Right ventricle myocardium inferior (tissue), 1 donor: ENCODE measurements around the gene CTDP1. TPM values are rescaled to one million over a fixed set of nuclear protein-coding genes. Genes with fewer than 3 reads are reported as not detected.
"Not testable (repeated sequence)": the region's sequence is repeated elsewhere in the genome, so short reads cannot be mapped to it uniquely, and the experiment has no call there.

Experiments used
- ATAC-seq: fragments of 200-7000 bp; cut with Tn5 transposase; one replicate; pipeline ENCODE4 v1.9.1; 2020; ENCODE audit warnings: mild to moderate bottlenecking, moderate library complexity
- DNase-seq: peaks from one replicate; pipeline ENCODE4 v3.0.0; 2021; ENCODE audit errors: missing footprints
- intact Hi-C: fragments of 100-400 bp; cut with DNase I; formaldehyde crosslinking; loops from one replicate; pipeline ENCODE4 v1.11.0; 2022
- total RNA-seq: library from RNA; stranded (reverse); fragmentation: NEBNext Ultra II Directional; extraction: Animal tissue kit (Norgen Biotek cat#: 25700); gene quantifications from one replicate; pipeline ENCODE4 v1.2.1, GENCODE V29; 2021
- donor health status: DM: no; HTN: yes; CAD: no; lungs with severe emphysema.

CTDP1 gene
- total RNA-seq, 1 donor from 2014 or later, result 8.4 TPM

DNA sequence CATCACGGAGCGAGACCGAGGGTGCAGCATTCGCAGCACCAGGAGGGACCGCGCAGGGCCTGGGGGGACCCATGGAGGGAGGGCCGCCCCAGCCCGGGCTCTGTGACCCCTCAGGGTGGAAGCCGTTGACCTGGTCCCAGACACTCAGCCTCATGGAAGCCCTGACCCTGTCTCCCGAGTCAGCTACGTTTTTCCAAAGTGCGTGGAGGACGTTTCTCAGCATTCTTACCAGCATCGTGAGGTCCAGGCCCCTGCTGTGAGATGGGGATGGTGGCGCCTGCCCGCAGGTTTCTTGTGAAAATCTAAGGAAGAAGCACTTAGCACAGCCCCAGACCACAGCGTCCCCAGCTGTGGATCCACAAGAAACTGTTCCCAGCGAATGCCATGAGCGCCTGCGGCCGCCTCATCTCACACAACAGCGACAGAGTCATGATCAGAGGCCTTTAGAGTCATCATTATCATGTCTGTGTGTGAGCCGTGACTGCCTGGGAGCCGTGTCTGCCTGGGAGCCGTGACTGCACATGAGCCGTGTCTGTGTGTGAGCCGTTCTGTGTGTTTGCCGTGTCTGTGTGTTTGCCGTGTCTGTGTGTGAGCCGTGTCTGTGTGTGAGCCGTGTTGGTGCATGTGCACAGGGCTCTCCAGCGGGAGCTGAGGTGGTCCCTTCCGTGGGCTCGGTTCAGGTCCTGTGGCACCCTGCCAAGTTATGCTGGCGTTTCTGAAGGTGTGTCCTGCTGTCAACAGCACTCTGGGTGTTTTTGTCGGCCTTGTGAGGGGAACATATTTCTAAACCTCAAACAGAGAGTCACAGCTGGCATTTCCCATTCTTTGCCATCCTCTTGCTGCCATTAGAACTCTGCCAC, 68.9 kb downstream of the CTDP1 start:
- no peak for DNase-seq
- intact Hi-C loops, result no loop called here
- no peak for ATAC-seq

DNA sequence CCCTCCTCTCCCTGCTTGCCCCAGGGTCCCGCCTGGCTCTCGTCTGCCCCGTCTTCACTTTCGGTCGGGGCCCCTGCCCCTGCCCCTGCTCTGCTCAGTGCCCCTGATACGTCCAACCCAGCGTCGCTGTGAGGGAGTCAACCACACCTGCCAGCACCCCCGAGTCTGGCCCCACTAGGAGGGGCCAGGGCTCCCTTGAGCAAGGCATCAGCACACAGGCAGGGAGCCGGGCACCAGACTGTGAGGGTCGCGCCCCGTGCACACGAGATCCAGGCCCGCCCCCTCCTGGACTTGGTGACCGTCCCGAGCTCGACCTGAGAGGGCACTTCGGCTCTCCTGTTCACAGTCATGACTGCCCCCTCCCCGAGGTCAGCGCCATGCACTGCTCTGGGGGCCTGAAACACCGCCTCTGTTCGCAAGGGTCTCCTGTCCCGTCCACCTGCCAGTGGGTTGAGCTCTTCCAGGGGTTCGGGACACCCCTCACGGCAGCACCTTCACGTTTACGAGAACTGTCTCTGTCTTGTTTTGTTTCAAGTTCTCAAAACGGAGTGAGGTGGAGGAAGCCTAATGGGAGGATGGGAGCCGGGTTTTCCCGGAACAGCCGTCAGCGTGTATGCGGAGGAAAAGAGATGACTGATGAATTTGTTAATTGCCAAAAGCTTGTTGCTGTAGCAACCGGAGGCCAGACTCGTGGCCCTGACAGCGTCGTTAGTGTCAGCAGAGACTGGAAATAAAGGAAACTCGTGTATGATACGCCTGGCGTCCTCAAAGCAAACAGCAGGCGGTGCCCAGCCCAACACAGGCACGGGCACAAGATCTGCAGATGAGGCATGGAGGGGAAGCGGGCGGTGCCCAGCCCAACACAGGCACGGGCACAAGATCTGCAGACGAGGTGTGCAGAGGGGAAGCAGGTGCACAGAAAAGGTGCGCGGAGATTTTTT, 69.9 kb downstream of the CTDP1 start:
- no peak for DNase-seq
- ATAC-seq, result no peak

DNA sequence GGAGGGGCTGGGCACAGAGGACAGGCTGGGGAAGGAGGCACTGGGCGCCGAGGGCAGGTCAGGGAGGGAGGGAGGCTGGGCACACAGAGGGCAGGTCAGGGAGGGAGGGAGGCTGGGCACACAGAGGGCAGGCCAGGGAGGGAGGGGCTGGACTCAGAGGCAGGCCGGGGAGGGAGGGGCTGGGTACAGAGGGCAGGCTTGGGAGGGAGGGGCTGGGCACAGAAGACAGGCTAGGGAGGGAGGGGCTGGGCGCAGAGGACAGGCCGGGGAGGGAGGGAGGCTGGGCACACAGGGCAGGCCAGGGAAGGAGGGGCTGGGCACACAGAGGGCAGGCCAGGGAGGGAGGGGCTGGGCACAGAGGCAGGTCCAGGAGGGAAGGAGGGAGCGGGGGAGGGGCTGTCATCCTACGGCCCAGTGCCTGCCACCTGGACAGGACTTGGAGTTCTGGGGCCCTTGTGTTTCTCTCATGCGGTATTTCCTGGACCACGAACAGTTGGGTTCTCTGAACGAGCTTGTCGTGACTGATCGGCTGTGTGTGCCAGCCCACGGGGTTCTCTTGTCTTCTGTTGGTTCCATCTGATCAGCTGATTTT, 71.5 kb downstream of the CTDP1 start:
- DNase-seq (no peak), ATAC-seq (no peak)
- intact Hi-C loops, result no loop called here

More for the DNA sequence above, 69.9 kb downstream of the CTDP1 start:
- intact Hi-C loops, result no loop called here

DNA sequence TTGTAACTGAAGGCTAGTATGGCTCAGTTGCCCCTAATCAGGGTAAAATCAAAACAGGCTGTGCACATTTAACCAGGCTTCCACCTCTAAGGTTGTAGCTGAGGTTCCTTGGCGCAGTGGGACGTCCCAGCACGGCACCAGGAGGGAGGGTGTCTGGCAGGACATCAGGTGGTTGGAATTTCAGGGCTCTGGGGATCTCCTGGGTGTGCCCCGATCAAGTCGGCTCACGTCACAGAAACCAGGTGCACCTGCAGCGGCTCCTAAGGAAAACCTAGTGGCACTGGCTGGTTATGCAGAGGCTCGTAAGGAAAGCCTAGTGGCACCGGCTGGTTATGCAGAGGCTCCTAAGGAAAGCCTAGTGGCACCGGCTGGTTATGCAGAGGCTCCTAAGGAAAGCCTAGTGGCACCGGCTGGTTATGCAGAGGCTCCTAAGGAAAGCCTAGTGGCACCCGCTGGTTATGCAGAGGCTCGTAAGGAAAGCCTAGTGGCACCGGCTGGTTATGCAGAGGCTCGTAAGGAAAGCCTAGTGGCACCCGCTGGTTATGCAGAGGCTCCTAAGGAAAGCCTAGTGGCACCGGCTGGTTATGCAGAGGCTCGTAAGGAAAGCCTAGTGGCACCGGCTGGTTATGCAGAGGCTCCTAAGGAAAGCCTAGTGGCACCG, 72.4 kb downstream of the CTDP1 start:
- intact Hi-C loops, DNase-seq, ATAC-seq: not testable (repeated sequence)

DNA sequence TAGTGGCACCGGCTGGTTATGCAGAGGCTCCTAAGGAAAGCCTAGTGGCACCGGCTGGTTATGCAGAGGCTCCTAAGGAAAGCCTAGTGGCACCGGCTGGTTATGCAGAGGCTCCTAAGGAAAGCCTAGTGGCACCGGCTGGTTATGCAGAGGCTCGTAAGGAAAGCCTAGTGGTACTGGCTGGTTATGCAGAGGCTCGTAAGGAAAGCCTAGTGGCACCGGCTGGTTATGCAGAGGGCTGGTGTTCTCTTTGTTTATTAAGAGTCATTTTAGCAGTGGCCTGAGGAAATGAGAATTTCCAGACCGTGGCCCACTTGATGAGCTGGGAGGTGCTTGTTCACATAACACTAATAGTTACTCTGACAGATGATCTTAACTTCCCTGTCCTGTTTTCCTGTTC, 73.3 kb downstream of the CTDP1 start:
- intact Hi-C loops, ATAC-seq, DNase-seq: not testable (repeated sequence)

DNA sequence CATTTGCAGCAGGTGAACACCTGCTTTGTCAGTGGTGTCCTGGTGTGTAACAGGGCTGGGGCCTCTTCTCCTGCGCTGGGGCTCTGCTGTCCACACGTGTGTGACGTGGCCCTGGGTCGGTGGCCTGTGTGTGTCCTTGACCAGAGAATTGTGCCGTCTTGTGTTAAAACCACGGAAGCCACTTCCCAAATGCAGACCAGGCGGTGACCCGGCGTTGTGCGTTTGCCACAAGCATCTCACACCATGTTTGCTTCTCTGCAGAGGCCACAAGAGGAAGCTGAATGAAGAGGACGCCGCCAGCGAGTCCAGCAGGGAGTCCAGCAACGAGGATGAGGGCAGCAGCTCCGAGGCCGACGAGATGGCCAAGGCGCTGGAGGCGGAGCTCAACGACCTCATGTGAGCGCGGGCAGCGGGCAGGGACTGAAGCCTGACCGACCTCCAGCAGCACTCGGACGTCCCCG, 73.8 kb downstream of the CTDP1 start:
- intact Hi-C loops, result no loop called here
- DNase-seq (no peak), ATAC-seq (no peak)

DNA sequence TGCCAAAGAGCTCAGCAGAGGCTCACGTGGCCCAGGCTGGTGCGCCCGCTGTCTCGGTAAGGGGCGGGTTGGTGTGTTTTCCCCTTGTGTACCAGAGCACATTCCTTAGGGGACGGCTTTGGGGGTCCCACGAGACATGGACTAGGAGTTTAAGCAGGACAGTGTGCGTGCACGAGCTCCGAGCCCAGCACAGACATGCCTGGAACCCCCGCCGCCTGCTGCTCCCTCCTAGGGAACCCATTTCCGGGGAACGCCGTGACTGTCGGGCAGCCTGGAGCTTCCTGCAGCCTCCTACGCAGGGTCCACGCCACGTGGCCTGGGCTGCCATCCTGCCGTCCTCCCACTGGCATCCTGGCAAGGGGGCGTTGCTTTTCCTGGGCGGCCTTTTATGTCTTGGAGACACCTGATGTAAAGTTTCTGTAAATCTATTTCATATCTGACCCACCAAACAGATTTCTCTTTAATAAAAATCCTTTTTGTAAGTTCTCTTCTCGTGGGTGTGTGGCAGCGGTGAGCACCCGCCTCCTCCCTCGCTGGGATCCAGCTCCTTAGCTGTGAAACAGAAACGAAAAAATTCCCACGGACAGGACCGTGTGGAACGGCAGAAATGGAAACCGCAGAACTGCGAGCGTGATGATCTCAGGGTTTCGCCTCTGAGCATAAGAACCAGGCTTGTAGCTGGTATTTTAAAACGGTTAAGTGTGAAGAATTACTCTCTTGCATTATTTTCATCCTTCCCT, 74.6 kb downstream of the CTDP1 start:
- ATAC-seq (no peak), DNase-seq (no peak)
- intact Hi-C loops, result no loop called here

DNA sequence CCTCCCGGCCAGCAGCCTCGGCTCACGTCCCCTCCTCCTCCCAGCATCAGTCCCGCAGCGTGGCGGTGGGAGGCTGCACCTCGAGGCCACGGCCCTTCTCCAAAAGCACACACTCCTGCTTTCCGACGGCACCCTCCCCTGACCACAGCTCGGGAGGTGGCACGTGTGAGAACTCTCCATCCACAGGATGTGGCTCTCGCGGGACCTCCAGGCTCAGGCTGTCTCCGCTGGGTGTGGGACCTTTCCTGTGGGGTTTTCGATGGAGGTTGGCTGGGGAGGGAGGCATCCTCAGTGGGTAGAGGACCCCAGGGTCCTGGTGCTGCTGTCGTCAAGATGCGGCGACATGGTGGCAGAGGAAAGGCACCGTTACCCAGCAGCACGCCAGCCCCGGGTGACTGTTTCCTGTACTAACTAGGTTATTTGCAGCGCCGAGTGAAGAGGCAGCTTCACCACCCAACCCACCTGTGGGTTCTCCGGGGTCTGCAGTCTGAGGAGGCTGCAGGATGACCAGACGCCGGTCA, 75.3 kb downstream of the CTDP1 start:
- ATAC-seq (no peak), DNase-seq (no peak)
- intact Hi-C loops, result no loop called here

DNA sequence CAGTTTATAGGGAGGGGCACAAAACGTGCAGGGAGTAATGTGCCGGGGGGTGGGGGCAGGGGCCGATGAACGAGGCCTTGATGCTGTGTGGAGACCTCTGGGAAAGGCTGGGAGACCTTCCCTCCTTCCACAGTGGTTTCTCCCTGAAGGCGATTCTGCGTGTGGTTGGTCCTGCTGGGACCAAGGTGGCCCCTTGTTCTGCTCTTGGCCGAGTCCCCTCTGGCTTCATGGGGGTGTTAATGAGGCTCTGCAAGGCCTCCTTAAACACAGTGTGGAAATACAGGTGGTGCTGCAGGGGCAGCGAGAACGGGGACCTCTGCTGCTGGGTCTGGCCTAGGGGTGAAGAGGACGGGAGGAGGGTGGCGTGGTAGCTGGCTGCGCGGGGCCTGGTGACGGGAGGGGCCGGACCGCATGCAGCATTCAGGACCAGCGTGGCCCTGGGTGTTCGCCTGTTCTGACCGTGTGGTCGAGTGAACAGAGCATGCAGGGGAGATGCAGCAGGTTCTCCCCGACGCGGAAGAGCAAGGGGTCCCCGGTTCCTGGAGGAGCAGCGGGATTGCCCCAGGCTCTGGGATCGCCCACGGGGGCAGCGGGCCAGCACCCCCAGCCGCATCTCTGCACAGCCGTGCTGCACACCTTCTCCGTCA, 76.0 kb downstream of the CTDP1 start:
- ATAC-seq, result no peak
- DNase-seq, result no peak
- intact Hi-C loops, result no loop called here

DNA sequence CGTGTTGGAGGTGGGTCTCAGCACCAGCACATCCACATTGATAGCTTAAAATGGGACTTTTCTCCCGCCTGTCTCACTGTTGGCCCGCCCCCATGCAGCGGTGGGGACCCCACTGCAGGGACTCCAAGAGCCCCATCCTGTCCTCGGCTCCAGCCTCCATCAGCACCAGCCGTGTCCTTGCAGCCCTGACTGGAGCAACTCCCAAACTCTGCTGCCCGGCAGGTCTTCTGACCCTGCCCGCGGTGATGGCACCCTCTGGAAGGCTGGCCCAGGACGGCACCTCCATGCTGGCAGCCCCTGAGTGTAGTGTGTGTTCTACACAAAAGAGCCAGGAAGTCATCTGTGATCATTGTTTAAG, 76.5 kb downstream of the CTDP1 start:
- ATAC-seq (no peak), DNase-seq (no peak)
- intact Hi-C loops, result no loop called here

DNA sequence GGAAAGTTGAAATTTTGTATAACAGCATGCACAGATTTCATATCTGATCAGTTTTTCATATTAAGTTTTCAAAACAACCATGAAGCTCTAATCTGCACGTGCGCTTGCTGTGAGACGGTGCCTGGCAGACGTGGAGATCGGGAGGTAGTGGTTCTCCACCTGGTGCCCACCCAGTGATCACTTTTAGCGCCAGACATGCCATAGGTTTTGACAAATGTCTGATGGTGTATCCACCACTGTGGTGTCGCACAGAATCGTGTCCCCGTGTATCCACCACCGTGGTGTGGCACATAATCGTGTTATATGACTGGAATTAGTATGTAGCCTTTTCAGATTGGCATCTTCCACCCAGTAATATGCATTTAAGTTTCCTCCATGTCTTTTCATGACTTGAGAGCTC, 77.2 kb downstream of the CTDP1 start:
- intact Hi-C loops, result no loop called here
- DNase-seq (no peak), ATAC-seq (no peak)

DNA sequence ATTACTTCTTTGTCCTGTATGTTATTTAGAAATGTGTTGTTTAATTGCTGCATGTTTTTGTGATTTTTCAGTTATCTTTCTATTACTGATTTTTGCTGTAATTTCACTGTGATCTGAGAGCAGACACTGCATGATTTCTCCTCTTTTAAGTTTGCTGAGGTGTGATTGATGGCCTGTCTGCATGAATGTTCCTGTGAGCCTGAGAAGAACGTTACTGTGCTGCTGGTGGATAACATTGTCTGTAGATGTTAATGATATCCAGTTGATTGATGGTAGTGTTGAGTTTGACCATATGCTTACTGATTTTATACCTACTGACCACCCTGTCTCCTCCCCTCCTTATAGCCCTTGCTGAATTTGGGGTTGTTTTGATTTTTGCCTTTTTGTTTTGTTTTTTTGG, 80.7 kb downstream of the CTDP1 start:
- intact Hi-C loops, result no loop called here
- ATAC-seq, result no peak

DNA sequence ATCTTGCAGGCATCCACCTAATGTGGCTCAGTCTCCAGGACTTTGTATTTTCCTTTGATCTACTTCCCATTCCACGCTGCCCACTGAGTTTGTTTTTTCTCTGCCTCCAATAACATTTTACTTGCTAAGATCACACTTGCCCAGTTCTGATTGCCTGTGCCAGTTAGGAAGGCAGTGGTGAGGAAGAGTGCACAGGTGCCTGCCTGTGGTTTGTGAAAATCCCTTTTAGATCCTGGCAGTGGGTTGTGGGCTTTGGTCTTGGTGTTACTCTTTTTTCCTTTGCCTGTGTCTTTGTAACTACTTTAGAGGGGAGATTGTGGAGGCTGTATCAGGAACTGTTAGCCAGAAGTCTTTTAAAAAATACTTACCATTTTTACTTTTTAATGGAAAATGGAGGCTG, 81.3 kb downstream of the CTDP1 start:
- ATAC-seq, result no peak
- no peak for DNase-seq
- intact Hi-C loops, result no loop called here

More for the DNA sequence above, 80.7 kb downstream of the CTDP1 start:
- no peak for DNase-seq

DNA sequence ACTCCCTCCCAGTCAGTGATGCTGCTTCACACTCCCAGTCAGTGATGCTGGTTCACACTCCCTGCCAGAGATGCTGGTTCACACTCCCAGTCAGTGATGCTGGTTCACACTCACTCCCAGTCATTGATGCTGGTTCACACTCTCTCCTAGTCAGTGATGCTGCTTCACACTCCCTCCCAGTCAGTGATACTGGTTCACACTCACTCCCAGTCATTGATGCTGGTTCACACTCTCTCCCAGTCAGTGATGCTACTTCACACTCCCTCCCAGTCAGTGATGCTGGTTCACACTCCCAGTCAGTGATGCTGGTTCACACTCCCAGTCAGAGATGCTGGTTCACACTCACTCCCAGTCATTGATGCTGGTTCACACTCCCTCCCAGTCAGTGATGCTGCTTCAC, 83.8 kb downstream of the CTDP1 start:
- no peak for ATAC-seq
- no peak for DNase-seq

DNA sequence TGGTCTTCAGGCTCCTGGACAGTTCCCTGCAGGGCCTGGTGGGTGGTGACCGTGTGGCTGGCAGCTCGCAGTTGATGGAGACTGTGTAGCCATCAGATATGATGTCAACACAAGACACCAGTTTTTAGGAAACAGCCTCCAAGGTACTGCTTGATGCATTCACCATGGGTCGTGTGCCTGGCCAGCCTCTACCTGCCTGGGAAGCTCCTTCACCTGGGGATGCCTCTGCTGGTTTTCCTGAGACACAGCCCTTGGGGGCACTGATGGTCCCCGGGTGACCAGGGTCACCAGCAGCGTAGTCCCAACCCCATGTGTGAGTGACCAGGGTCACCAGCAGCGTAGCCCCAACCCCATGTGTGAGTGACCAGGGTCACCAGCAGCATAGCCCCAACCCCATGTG, 84.5 kb downstream of the CTDP1 start:
- intact Hi-C loops, result no loop called here
- ATAC-seq (no peak), DNase-seq (no peak)

More for the DNA sequence above, 83.8 kb downstream of the CTDP1 start:
- intact Hi-C loops, result no loop called here

DNA sequence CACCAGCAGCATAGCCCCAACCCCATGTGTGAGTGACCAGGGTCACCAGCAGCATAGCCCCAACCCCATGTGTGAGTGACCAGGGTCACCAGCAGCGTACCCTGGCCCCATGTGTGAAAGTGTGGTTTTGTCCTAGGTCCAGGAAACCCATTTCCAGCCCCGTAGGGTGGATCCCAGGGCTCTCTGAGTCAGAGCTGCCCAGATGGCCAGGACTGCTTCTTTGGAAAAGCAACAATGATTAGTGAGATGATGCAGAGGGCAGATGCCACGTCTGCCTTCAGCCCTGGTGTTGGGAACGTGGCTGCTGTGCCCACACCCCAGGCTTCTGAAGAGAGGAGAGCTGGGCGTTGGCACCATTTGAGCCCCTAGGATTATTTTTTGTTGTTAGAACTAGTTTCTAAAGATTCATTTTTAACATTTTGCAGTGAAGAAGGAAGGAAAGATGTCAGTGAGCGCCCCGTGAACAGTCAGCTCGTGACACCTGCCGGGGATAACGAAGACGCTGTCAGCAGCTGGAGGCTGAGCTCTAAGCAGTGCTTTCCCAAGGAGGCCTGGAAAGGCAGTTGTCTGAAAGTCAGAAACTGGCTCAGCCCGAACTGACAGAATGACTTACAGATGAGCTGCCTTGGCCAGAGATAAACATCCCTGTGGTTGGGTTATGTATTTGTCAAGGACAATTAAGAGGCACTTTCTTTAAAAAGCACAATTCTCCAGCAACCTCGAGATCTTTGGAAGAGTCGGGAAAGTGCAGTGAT, 86.1 kb downstream of the CTDP1 start:
- DNase-seq, result no peak
- ATAC-seq, result no peak

DNA sequence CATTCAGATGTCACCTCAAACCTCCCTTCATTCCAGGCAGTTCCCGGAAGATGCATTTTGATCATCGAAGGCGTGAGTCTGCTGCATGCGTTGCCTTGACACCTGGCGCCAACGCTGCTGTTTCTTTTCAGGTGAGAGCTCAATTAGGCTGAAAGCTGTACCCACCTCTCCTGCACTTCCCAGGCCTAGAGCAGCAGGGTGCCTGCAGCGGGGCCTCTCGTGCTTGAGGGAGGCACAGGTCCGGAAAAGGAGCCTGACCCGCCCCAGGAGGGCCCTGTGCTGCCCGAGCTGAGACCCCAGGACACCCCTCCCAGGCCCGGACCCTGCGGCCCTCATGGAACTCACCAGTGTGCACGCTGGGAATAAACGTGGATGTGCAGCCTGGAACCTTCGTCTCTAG, 86.7 kb downstream of the CTDP1 start:
- no peak for DNase-seq
- ATAC-seq, result no peak
- intact Hi-C loops, result no loop called here

More for the DNA sequence above, 86.1 kb downstream of the CTDP1 start:
- intact Hi-C loops, result no loop called here
